Chondrocyte (in vitro differentiated cells): ENCODE results near the gene NSMF. TPM values are rescaled to one million over a fixed set of nuclear protein-coding genes. Genes with fewer than 3 reads are reported as not detected.

Source experiments
- DNase-seq: peaks from one replicate; pipeline ENCODE4 v3.0.0; 2021; ENCODE audit warnings: mixed read lengths, low spot score
- H3K27ac Mint-ChIP-seq: one replicate; pipeline ENCODE4 v1.8.0; 2021; ENCODE audit warnings: mild to moderate bottlenecking, moderate library complexity, mixed read lengths; ENCODE audit not compliant: unreplicated experiment
- H3K27me3 Mint-ChIP-seq: 2 replicates; pipeline ENCODE4 v1.8.0; 2021; ENCODE audit warnings: low read depth, mixed read lengths
- H3K36me3 Mint-ChIP-seq: 2 replicates; pipeline ENCODE4 v1.8.0; 2021; ENCODE audit warnings: low read depth, mixed read lengths
- H3K4me1 Mint-ChIP-seq: 2 replicates; pipeline ENCODE4 v1.8.0; 2021; ENCODE audit warnings: low read depth, mild to moderate bottlenecking, mixed read lengths
- H3K4me3 Mint-ChIP-seq: one replicate; pipeline ENCODE4 v1.8.0; 2021; ENCODE audit warnings: mild to moderate bottlenecking, moderate library complexity, mixed read lengths; ENCODE audit not compliant: unreplicated experiment
- H3K9me3 Mint-ChIP-seq: 2 replicates; pipeline ENCODE4 v1.8.0; 2021; ENCODE audit warnings: low read depth, mixed read lengths
- CTCF ChIP-seq: fragments of 200-600 bp; sonication (generic); IDR thresholded peaks from 2 replicates; pipeline ENCODE4 v1.5.0; 2021; ENCODE audit warnings: antibody characterized with exemption, mild to moderate bottlenecking, moderate library complexity
- total RNA-seq: library from RNA; stranded (reverse); gene quantifications from 3 replicates; pipeline ENCODE4 v1.2.1, GENCODE V29; 2021

Gene NSMF
- total RNA-seq, 1 donor from 2014 or later = 86.1 TPM

GRCh38 chr9:137463931-137464290, 4.8 kb upstream of the NSMF start:
- Mint-ChIP-seq H3K4me1 (no peaks in the 10 kb centered on the region), H3K9me3 (no peaks in the 10 kb centered on the region), H3K27me3 (no peaks in the 10 kb centered on the region), H3K36me3 (no peaks in the 10 kb centered on the region), H3K4me3 (no peak overlapping the region), H3K27ac (no peak overlapping the region)
- TF ChIP-seq CTCF = no peak
- DNase-seq = no peak

- no peak overlapping the region for H3K4me3 Mint-ChIP-seq
- H3K9me3 Mint-ChIP-seq = no peaks in the 10 kb centered on the region
- no peak overlapping the region for H3K27ac Mint-ChIP-seq
- no peaks in the 10 kb centered on the region for H3K4me1 Mint-ChIP-seq
- H3K36me3 Mint-ChIP-seq = no peaks in the 10 kb centered on the region
- no peak for DNase-seq
- H3K27me3 Mint-ChIP-seq = no peaks in the 10 kb centered on the region
- no peak for TF ChIP-seq CTCF
Observed at GRCh38 chr9:137462986-137463930, 4.1 kb upstream of the NSMF start.

DNA sequence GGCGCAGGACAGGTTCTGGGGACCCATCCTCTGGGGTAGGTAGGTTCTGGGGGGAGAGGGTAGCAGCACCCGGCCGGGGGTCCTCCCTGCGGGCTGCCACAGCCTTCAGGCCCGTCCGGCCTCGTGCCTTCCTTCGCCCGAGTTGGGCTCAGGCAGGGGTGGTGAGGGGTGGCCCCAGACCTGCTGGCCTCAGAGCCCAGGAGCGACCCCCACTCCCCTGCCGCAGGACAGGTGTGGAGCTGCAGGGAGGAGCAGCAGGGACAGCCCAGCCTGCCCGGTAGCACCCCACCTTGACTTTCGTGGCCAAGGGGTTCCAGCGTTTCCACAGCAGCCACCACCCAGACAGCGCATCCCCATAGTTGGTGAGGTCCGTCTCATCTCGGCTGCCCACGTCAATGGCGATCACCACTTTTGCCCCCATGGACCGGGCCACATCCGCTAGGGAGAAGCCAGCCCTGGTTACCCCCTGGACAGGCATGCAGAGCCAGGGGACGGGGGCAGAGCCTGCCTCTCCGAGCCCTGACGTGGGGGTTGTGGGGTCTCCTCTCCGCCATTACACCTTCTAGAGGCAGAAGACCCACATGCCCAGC, 3.4 kb upstream of the NSMF start:
- Mint-ChIP-seq H3K36me3 (no peaks in the 10 kb centered on the region), H3K4me3 (no peak overlapping the region), H3K4me1 (peaks cover 5% of the 10 kb centered on the region), H3K27ac (no peak overlapping the region), H3K9me3 (no peaks in the 10 kb centered on the region), H3K27me3 (no peaks in the 10 kb centered on the region)
- DNase-seq = no peak
- TF ChIP-seq CTCF = no peak

DNA sequence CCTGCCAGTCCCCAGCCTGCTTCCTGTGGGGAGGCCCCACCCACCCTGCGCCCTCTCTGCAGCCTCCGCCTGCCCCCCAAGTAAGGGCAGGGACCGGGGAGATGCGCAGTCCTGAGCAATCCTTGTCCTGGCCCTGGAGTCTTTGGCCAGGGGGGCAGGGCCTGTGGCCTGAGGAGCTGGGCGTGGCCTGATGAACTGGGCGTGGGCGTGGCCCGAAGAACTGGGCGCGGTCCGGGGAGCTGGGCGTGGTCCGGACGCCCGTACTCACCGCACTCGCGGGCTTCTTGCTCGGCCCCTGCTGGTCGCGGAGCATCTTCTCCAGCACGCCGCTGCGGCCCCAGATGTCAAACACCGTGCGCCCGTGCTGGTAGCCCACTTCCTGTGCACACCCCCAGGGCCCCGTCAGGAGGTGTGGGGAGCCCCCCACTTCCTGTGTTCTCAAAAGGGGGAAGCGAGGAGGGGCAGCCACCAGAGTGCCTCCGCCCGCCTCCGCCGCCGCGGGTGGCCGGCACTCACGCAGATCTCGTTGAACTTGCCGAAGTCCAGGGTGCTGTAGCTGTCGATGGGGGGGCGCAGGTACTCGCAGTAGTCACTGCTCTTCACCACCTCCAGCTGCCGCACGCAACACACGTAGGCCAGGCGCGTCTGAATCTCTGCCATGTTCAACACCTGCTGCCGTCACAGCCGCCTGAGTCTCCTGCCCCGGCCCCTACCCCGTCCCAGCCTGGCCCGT, 2.7 kb upstream of the NSMF start:
- Mint-ChIP-seq H3K36me3 (peaks cover under 1% of the 10 kb centered on the region), H3K4me3 (no peak overlapping the region), H3K27me3 (no peaks in the 10 kb centered on the region), H3K27ac (no peak overlapping the region), H3K4me1 (peaks cover 11% of the 10 kb centered on the region), H3K9me3 (no peaks in the 10 kb centered on the region)
- peak; percentile 32 for TF ChIP-seq CTCF
- no peak for DNase-seq

DNA sequence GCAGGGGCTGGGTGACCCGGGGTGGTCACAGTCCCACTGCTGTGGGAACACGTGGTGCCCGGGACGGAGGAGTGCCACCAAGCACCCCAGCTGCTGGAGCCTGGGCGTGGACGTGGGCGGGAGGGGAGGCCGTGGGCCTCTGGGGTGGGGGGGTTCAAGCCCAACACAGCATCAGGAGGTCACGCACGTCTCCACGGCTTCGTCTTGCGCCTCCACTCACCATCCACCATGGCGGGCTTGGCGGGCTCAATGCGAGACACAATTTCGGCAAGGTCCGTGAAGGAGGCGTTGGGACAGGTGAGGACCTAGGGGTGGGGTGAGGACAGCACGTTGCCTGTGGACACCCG, 2.2 kb upstream of the NSMF start:
- no peak overlapping the region for H3K4me3 Mint-ChIP-seq
- DNase-seq = no peak
- H3K36me3 Mint-ChIP-seq = peaks cover 1% of the 10 kb centered on the region
- H3K4me1 Mint-ChIP-seq = peaks cover 17% of the 10 kb centered on the region
- H3K9me3 Mint-ChIP-seq = no peaks in the 10 kb centered on the region
- no peak overlapping the region for H3K27ac Mint-ChIP-seq
- TF ChIP-seq CTCF = no peak
- H3K27me3 Mint-ChIP-seq = no peaks in the 10 kb centered on the region
